Measurements from ENCODE around the gene MICU1.
A peak's percentile ranks its signal among the peaks of the same experiment; 100 is the strongest.
"Not testable (repeated sequence)": the region's sequence is repeated elsewhere in the genome, so short reads cannot be mapped to it uniquely, and the experiment has no call there.

Gene MICU1

GRCh38 chr10:72503694-72504438, 122.0 kb downstream of the MICU1 start:
- DNase-seq (ENCODE audit: low spot score) = no peak

GRCh38 chr10:72503241-72503640, 122.6 kb downstream of the MICU1 start:
- DNase-seq (ENCODE audit: low spot score) = no peak

- no peak for DNase-seq (ENCODE audit: low spot score)
Observed at GRCh38 chr10:72502581-72502980, 123.3 kb downstream of the MICU1 start.

- no peak for DNase-seq (ENCODE audit: low spot score)
Observed at GRCh38 chr10:72499701-72500100, 126.2 kb downstream of the MICU1 start.

GRCh38 chr10:72490951-72491350, 134.9 kb downstream of the MICU1 start:
- DNase-seq (ENCODE audit: low spot score) = no peak

GRCh38 chr10:72487521-72487920, 138.4 kb downstream of the MICU1 start:
- DNase-seq (ENCODE audit: low spot score) = no peak

GRCh38 chr10:72487116-72487515, 138.8 kb downstream of the MICU1 start:
- no peak for DNase-seq (ENCODE audit: low spot score)

GRCh38 chr10:72485701-72486100, 140.2 kb downstream of the MICU1 start:
- no peak for DNase-seq (ENCODE audit: low spot score)

GRCh38 chr10:72484521-72484920, 141.4 kb downstream of the MICU1 start:
- no peak for DNase-seq (ENCODE audit: low spot score)

GRCh38 chr10:72483471-72483870, 142.4 kb downstream of the MICU1 start:
- DNase-seq (ENCODE audit: low spot score) = no peak

- DNase-seq (ENCODE audit: low spot score) = no peak
Observed at GRCh38 chr10:72480861-72481260, 145.0 kb downstream of the MICU1 start.

- no peak for DNase-seq (ENCODE audit: low spot score)
Observed at GRCh38 chr10:72477463-72477862, 148.4 kb downstream of the MICU1 start.

- no peak for DNase-seq (ENCODE audit: low spot score)
Observed at GRCh38 chr10:72472306-72472705, 153.6 kb downstream of the MICU1 start.

- DNase-seq (ENCODE audit: low spot score) = no peak
Observed at GRCh38 chr10:72470666-72471065, 155.2 kb downstream of the MICU1 start.

GRCh38 chr10:72467064-72467463, 158.8 kb downstream of the MICU1 start:
- DNase-seq (ENCODE audit: low spot score) = not testable (repeated sequence)

GRCh38 chr10:72466018-72466417, 159.9 kb downstream of the MICU1 start:
- DNase-seq (ENCODE audit: low spot score) = no peak

GRCh38 chr10:72464438-72464837, 161.4 kb downstream of the MICU1 start:
- no peak for DNase-seq (ENCODE audit: low spot score)

- no peak for DNase-seq (ENCODE audit: low spot score)
Observed at GRCh38 chr10:72462261-72462660, 163.6 kb downstream of the MICU1 start.

- DNase-seq (ENCODE audit: low spot score) = no peak
Observed at GRCh38 chr10:72461085-72461484, 164.8 kb downstream of the MICU1 start.

GRCh38 chr10:72460284-72460876, 165.5 kb downstream of the MICU1 start:
- DNase-seq (ENCODE audit: low spot score) = no peak

- DNase-seq (ENCODE audit: low spot score) = no peak
Observed at GRCh38 chr10:72459301-72459700, 166.6 kb downstream of the MICU1 start.

GRCh38 chr10:72455889-72456595, 169.8 kb downstream of the MICU1 start:
- DNase-seq (ENCODE audit: low spot score) = peak; percentile 57

GRCh38 chr10:72449941-72450441, 175.9 kb downstream of the MICU1 start:
- DNase-seq (ENCODE audit: low spot score) = no peak

Measured in ecto neural progenitor cell (in vitro differentiated cells).